Psoas muscle (tissue), 8 donors: ENCODE results near the gene GGA1. TPM values are rescaled to one million over a fixed set of nuclear protein-coding genes. Genes with fewer than 3 reads are reported as not detected.

Source experiments
- ATAC-seq, 4 donors: fragments of 200-7000 bp; cut with Tn5 transposase; one replicate each; pipeline ENCODE4 v1.9.1; 2020; ENCODE audit warnings: moderate library complexity in 3 of 4, mild to moderate bottlenecking in 2 of 4
- DNase-seq, 2 donors: peaks; one replicate each; pipeline ENCODE4 v3.0.0-alpha.2; 2020
- H3K27ac ChIP-seq: fragments of 200-600 bp; one replicate; pipeline ENCODE4 v1.8.0; 2022
- H3K27me3 ChIP-seq, 3 donors: fragments of 200-600 bp in 1 of 3; one replicate each; pipeline versions ENCODE4 v1.6.1 to v1.8.0; 2013 to 2022; ENCODE audit warnings: low read length in 2 of 3, mild to moderate bottlenecking in 2 of 3, moderate library complexity in 1 of 3; ENCODE audit not compliant: insufficient read depth in 3 of 3
- H3K36me3 ChIP-seq, 2 donors: fragments of 200-600 bp in 1 of 2; one replicate each; pipeline versions ENCODE4 v1.6.1 to v1.8.0; 2013 to 2022; ENCODE audit warnings: low read depth in 1 of 2, mild to moderate bottlenecking in 1 of 2, moderate library complexity in 1 of 2; ENCODE audit not compliant: insufficient read depth in 1 of 2
- H3K4me1 ChIP-seq: fragments of 200-600 bp; one replicate; pipeline ENCODE4 v1.8.0; 2022
- H3K4me3 ChIP-seq: fragments of 200-600 bp; one replicate; pipeline ENCODE4 v1.8.0; 2022; ENCODE audit warnings: mild to moderate bottlenecking
- H3K9me3 ChIP-seq: fragments of 200-600 bp; one replicate; pipeline ENCODE4 v1.8.0; 2022
- WGBS, 3 donors: extraction: QIAGEN DNeasy Blood & Tissue Kit; methylation state at CpG; one replicate each; pipeline versions ENCODE4 v1.1.6 to v1.1.7; 2013; 5-methylcytosine and 5-hydroxymethylcytosine counted together
- intact Hi-C, 2 donors: fragments of 100-400 bp; cut with DNase I; formaldehyde crosslinking; loops; one replicate each; pipeline versions ENCODE4 v1.11.0 to v1.14.2; 2022
- polyA plus RNA-seq, 3 donors: library from polyadenylated mRNA; stranded (reverse); fragments of 200-250 nt; gene quantifications; one replicate each; pipeline ENCODE4 v1.2.3, GENCODE V29; 2013
- total RNA-seq, 4 donors: library from RNA; stranded (reverse); fragmentation: NEBNext Ultra II Directional in 2 of 4; extraction: Animal tissue kit (Norgen Biotek cat#: 25700) in 2 of 4; gene quantifications; one replicate each; pipeline versions ENCODE4 v1.2.1 to v1.2.4, GENCODE V29; 2021 to 2023
- TF ChIP-seq, protein P1 (sequence below): fragments of 200-600 bp; IDR thresholded peaks from one replicate; pipeline ENCODE4 v1.8.0; 2022; ENCODE audit warnings: antibody characterized with exemption
- donor health status: healthy with polysubstance abuse.
- donor health status: DM: no; HTN: no; CAD: no; lungs with moderate emphysema.
- donor health status: Bipolar disorder and iron deficiency.
- donor health status: healthy.
- donor health status: DM: yes; HTN: yes; CAD: no.
- donor health status: DM: no; HTN: no; CAD: no.
- donor health status: DM: no; HTN: no; CAD: no.
- donor health status: DM: yes; HTN: yes; CAD: no.

GGA1 gene
- total and polyA plus RNA-seq, 7 donors: 30.2 to 39.4 (median 33.9) TPM

DNA sequence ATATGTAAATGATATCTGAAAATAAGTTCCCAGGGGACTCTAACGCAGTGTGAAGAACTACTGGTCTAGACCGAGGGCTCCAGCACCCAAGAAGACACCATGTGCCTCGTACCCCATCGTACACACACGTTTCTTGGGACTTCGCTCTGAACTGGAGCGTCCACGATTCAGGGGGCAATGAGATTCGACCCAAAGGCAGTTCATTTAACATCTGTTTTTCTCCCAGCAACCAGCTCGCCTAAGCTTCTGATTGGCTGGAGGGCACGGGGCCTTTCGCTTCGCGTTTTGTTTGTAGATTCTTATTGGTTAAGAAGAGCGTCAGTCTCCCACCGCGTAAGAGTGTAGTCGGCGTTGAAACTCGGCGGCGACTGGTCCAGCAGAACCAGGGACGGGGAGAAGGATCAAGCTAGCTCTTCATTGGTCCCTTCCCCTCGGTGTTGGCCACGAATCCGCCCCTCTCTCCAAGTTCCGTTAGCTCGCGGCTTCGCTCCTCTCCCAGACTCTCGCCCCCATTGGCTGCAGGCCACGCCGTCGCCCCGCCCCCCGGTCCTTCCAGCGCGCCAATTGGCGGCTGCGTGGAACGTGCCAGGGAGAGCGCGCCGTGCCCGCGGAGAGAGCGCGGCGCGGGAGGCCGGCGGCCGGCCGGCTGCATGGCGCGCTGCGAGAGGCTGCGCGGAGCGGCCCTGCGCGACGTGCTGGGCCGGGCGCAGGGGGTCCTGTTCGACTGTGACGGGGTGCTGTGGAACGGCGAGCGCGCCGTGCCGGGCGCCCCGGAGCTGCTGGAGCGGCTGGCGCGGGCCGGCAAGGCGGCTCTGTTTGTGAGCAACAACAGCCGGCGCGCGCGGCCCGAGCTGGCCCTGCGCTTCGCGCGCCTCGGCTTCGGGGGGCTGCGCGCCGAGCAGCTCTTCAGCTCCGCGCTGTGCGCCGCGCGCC is 49.8 kb downstream of the GGA1 start, which contains the start of gene PDXP:
TSS of gene PDXP (plus strand) at position 591 of the 933 bp plus-strand sequence. CDS start at position 651, 60 bp downstream.
- H3K4me3 ChIP-seq: peak within 1 kb of the TSS; percentile 71
- H3K4me1 ChIP-seq: peaks cover 32% of the 10 kb centered on the region
- WGBS, 3 donors: 0 to 1% (median 1%) methylated on average over 47 to 101 of the region's 101 CpGs
- TF ChIP-seq, protein P1, sequence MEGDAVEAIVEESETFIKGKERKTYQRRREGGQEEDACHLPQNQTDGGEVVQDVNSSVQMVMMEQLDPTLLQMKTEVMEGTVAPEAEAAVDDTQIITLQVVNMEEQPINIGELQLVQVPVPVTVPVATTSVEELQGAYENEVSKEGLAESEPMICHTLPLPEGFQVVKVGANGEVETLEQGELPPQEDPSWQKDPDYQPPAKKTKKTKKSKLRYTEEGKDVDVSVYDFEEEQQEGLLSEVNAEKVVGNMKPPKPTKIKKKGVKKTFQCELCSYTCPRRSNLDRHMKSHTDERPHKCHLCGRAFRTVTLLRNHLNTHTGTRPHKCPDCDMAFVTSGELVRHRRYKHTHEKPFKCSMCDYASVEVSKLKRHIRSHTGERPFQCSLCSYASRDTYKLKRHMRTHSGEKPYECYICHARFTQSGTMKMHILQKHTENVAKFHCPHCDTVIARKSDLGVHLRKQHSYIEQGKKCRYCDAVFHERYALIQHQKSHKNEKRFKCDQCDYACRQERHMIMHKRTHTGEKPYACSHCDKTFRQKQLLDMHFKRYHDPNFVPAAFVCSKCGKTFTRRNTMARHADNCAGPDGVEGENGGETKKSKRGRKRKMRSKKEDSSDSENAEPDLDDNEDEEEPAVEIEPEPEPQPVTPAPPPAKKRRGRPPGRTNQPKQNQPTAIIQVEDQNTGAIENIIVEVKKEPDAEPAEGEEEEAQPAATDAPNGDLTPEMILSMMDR: no peak
- ATAC-seq (peak; percentile 95 to 98 (median 97)), DNase-seq (peak; percentile 100)
- no peaks in the 10 kb centered on the region for H3K9me3 ChIP-seq
- intact Hi-C loops: loop anchor here in 1 of 2 donors (1.0 kb wide), 1 partner anchor 28 kb away; the partner anchor contains the start of gene NOL12
- H3K27ac ChIP-seq: peak within 1 kb of the TSS; percentile 87
- H3K36me3 ChIP-seq: no peaks in the 10 kb centered on the region
- H3K27me3 ChIP-seq: no peaks in the 10 kb centered on the region

DNA sequence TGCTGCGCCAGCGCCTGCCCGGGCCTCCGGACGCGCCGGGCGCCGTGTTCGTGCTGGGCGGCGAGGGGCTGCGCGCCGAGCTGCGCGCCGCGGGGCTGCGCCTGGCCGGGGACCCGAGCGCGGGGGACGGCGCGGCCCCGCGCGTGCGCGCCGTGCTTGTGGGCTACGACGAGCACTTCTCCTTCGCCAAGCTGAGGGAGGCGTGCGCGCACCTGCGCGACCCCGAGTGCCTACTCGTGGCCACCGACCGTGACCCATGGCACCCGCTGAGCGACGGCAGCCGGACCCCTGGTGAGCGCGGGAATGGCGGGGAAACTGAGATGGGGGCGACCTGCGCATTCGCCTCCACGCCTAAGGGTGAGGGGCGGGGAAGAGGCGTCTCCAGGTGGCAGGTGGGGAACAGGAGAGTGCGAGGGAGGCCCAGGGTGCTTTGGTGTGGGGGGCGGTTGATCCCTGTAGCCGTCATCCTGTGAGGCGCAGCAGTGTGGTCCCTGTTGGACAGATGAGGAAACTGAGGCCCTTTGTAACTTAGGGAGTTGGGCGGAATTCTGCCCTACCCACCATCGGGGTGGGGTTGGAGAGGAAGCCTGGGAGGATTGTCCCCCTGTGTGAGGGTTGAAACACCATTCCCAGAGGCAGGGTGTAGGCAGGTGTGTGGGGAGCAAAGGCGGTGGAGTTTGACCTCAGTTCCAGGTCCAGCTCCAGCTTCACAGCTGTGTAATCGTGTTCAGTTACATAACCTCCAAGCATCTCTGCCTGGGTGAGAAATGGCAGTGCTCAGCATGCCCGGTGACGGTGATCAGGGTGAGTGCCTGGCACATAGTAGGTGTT is 50.6 kb downstream of the GGA1 start:
- Histone ChIP-seq H3K9me3 (no peaks in the 10 kb centered on the region), H3K4me1 (peaks cover 32% of the 10 kb centered on the region), H3K36me3 (no peaks in the 10 kb centered on the region), H3K27ac (peak overlapping the region; percentile 78), H3K4me3 (peak overlapping the region; percentile 71), H3K27me3 (no peaks in the 10 kb centered on the region)
- intact Hi-C loops: no loop called here
- DNase-seq (peak in 1 of 2 donors; percentile 73), ATAC-seq (no peak)
- TF ChIP-seq, protein P1: no peak
- WGBS, 3 donors: 2 to 3% (median 3%) methylated on average over 50 to 68 of the region's 68 CpGs

DNA sequence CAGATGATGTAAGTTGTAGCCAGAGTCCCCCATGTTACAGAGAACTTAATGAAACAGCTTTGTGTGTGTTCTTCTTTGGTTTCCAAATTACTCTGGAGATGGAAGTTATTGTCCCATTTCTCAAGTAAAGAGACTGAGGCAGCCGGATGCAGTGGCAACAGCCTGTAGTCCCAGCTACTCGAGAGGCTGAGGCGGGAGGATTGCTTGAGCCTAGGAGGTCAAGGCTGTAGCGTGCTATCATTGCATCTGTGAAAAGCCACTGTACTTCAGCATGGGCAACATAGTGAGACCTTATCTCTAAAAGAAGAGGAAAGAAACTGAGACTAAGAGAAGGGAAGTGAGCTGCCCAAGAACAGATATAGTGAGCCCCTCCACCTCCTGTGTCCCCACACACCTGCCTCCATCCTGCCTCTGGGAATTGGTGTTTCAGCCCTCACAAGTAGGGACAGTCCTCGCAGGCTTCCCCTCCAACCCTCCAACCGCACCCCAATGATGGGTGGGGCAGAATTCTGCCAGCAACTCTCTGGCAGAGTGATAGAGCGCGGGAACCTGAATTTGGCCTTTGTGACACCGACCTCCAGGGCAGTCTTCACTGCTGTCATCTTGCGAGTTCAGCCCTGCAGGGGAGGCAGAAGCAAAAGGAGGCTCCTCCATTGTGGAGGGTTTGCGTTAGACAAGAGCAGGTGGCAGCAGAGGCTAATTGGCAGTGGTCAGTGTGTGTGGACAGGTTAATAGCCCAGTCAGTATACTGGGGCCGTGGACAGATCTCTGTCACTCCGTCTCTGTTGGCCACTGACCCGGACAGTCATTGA is 51.5 kb downstream of the GGA1 start:
- intact Hi-C loops: loop anchor here (2.0 kb wide), 1 partner anchor 21 kb away; no protein-coding TSS in a partner anchor
- TF ChIP-seq, protein P1: no peak
- Histone ChIP-seq H3K27ac (peak overlapping the region; percentile 78), H3K4me3 (peak overlapping the region; percentile 71), H3K36me3 (no peaks in the 10 kb centered on the region), H3K9me3 (no peaks in the 10 kb centered on the region), H3K27me3 (no peaks in the 10 kb centered on the region), H3K4me1 (peaks cover 33% of the 10 kb centered on the region)
- no peak for ATAC-seq
- no peak for DNase-seq
- WGBS, 3 donors: 65 to 71% (median 67%) methylated on average over 14 of the region's 14 CpGs

DNA sequence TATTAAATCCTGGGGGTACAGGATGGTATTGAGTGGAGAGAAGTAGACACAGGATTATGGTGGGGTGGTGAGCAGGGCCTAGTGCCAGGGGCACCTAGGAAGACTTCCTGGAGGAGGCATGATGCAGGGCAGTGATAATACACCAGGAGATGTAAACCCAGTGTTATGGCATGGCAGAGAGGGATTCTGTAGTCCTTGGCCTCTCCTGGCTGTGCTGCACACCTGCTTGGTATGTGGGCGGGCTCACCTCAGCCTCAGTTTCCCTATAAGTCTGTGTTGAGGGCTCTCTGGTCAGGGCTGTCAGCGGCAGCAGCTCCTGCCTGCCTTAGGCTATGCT is 52.0 kb downstream of the GGA1 start:
- Histone ChIP-seq H3K27me3 (no peaks in the 10 kb centered on the region), H3K9me3 (no peaks in the 10 kb centered on the region), H3K27ac (peak overlapping the region; percentile 78), H3K4me1 (peaks cover 39% of the 10 kb centered on the region), H3K4me3 (peak overlapping the region; percentile 9), H3K36me3 (peaks cover 0 to 3% of the 10 kb centered on the region in 2 donors)
- intact Hi-C loops: loop anchor here (2.0 kb wide), 1 partner anchor 20 kb away; no protein-coding TSS in a partner anchor
- WGBS, 3 donors: 64 to 75% (median 71%) methylated on average over 2 of the region's 2 CpGs
- DNase-seq (no peak), ATAC-seq (no peak)
- TF ChIP-seq, protein P1: no peak
